ENCODE results near the gene ZNF682. TPM values are rescaled to one million over a fixed set of nuclear protein-coding genes. Genes with fewer than 3 reads are reported as not detected.
A peak's percentile ranks its signal among the peaks of the same experiment; 100 is the strongest.
"Not testable (repeated sequence)": the region's sequence is repeated elsewhere in the genome, so short reads cannot be mapped to it uniquely, and the experiment has no call there.

ZNF682 gene
- total RNA-seq, 1 donor from 2014 or later, result 0.53 TPM

GRCh38 chr19:19997656-19998268, 41.5 kb downstream of the ZNF682 start:
- no peak for DNase-seq (ENCODE audit: low read depth, low spot score)

DNA sequence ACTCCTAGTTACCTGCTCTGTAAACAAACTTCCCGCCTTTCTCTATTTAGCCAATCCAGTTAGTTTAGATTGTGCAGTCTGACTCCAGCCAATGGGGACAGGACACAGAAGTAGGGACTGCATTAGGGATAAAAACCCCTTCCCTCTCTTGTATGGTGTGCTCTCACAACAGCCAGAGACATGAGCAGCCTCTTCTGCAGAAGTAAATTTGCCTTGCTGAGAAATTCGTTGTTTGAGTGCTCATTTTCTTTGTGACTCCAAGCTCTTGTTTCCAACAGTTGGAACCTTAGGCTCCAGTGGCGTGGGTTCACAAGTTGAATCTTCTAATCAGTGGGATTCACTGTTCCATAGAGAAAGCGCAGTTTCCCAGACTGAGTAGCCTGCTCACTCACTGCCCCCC, 72.4 kb downstream of the ZNF682 start:
- DNase-seq (ENCODE audit: low read depth, low spot score), result no peak

- not testable (repeated sequence) for DNase-seq (ENCODE audit: low read depth, low spot score)
These were observed 73.2 kb downstream of the ZNF682 start for GRCh38 chr19:19966126-19966525.

GRCh38 chr19:19964416-19964815, 74.9 kb downstream of the ZNF682 start:
- no peak for DNase-seq (ENCODE audit: low read depth, low spot score)

DNA sequence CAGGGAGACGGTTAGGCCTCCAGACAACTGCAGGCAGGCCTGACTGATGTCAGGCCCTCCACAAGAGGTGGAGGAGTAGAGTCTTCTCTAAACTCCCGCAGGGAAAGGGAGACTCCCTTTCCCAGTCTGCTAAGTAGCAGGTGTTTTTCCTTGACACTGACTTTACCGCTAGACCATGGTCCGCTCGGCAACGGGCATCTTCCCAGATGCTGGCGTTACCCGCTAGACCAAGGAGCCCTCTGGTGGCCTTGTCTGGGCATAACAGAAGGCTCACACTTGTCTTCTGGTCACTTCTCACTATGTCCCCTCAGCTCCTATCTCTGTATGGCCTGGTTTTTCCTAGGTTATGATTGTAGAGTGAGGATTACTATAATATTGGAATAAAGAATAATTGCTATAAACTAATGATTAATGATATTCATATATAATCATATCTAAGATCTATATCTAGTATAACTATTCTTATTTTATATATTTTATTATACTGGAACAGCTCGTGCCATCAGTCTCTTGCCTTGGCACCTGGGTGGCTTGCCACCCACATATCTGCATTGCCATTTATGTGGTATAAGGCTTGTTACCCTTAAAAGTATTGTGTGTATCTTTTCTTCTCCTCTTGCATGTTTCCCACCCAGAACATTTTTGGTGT, 80.0 kb downstream of the ZNF682 start:
- DNase-seq (ENCODE audit: low read depth, low spot score), result peak; percentile 7

DNA sequence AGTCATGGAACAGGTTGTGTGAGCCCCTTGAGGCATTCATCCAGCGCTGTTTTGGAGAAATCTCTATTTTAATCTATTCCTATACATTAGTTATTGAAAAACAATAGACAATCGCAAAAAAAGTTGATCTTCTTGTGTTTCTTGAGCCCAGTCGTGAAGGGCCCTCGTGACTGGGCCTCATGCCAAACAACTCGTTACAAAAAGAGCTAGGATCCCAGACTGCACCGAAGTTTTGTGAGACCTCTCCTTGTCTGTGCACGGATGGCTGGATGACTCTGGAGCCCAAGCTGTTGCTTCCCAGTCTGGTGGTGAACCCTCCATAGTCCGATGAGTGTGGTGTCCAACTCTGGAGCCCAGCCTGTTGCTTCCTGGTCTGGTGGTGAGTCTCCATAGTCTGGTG, 81.5 kb downstream of the ZNF682 start:
- DNase-seq (ENCODE audit: low read depth, low spot score), result not testable (repeated sequence)

DNA sequence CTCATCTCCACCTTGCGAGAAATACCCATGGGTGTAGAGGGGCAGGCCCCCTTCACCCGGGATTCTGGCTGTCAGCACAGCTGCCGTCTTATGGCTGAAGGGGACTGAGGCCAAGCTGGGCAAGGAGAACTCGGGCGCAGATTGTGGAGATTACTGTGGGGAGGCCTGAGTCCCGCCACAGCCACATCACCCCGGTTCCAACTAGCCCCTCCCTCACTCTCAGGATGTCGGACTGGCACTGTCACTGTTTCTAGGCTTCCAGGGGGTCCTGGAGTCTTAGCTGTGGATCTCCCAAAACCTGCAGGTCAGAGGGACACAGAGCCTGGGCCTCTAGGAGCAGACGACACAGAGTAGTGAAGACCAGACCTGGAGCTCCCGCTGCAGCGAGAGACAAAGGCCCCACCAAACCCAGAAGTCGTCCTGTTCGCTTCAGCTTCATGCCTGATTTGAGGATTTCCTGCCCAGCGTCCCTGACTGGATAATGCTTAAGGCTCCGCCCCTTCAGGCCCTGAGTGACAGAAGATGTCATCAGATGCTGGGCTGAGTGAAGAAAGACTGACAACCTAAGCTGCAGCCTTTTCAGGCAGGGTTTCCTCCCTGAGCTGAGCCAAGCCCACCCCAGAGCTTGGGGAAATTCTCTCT, 82.8 kb downstream of the ZNF682 start:
- DNase-seq (ENCODE audit: low read depth, low spot score), result no peak

- no peak for DNase-seq (ENCODE audit: low read depth, low spot score)
These were observed 84.1 kb downstream of the ZNF682 start for GRCh38 chr19:19955208-19955607.

Other genes starting within 250 kb of the ZNF682 start
- gene ZNF506, start 217.8 kb downstream of the ZNF682 start, total RNA-seq, result 1.4 and 8.0 TPM in 2 replicates
- 1.7 and 3.5 TPM in 2 replicates for gene ZNF253, start 173.6 kb downstream of the ZNF682 start, total RNA-seq
- 3.9 and 7.3 TPM in 2 replicates for gene ZNF93, start 138.6 kb downstream of the ZNF682 start, total RNA-seq
- 0.66 and 1.8 TPM in 2 replicates for gene ZNF90, start 38.5 kb upstream of the ZNF682 start, total RNA-seq
- 3.9 and 8.3 TPM in 2 replicates for gene ZNF486, start 127.7 kb upstream of the ZNF682 start, total RNA-seq